Measurements from ENCODE around the gene SMAD5. TPM values are rescaled to one million over a fixed set of nuclear protein-coding genes. Genes with fewer than 3 reads are reported as not detected.
A peak's percentile ranks its signal among the peaks of the same experiment; 100 is the strongest.

Gene SMAD5
- total RNA-seq, 1 experiment from 2014 or later: 69.3 TPM

GRCh38 chr5:136132087-136132486, 558 bp upstream of the SMAD5 start:
- no CpG with 5 or more reads among the region's 6 CpGs for WGBS (ENCODE audit: extremely low coverage, insufficient read length, low lambda C conversion rate)
- H3K56ac ChIP-seq (ENCODE audit: insufficient read length, low read depth, low read length): no peak overlapping the region
- H2AK5ac ChIP-seq (ENCODE audit: insufficient read length, low read length): no peak overlapping the region

More at GRCh38 chr5:136132087-136132486, 558 bp upstream of the SMAD5 start:
- Histone ChIP-seq H3K9me3 (ENCODE audit: control insufficient read depth, low read depth, low read length) (no peaks in the 10 kb centered on the region), H2BK120ac (ENCODE audit: low read depth, low read length, poor library complexity, severe bottlenecking) (no peak overlapping the region), H3K23me2 (ENCODE audit: insufficient read length, low read depth, low read length, poor library complexity, severe bottlenecking) (peaks cover 7% of the 10 kb centered on the region), H3K4me2 (ENCODE audit: insufficient read depth, insufficient read length, low read length) (peak overlapping the region; percentile 87), H3K14ac (ENCODE audit: insufficient read depth, low read length) (no peak overlapping the region), H3K27ac (ENCODE audit: insufficient read length, low read depth, low read length) (no peak overlapping the region), H3K79me1 (ENCODE audit: insufficient read depth, low read depth, low read length, poor library complexity, severe bottlenecking) (no peaks in the 10 kb centered on the region), H4K91ac (ENCODE audit: insufficient read length, low read depth, low read length) (no peak overlapping the region), H3T11ph (ENCODE audit: low read length) (no peak overlapping the region), H3K9ac (ENCODE audit: extremely low read depth, insufficient read length, low read length) (no peak overlapping the region), H4K8ac (replicated peaks; ENCODE audit: insufficient read length, low read depth, low read length) (no peak overlapping the region), H3K18ac (ENCODE audit: insufficient read length, low read depth, low read length) (peak overlapping the region; percentile 15), H3K27me3 (ENCODE audit: insufficient read depth, low read length) (no peaks in the 10 kb centered on the region), H2BK15ac (ENCODE audit: low read depth, low read length) (no peak overlapping the region), H2BK20ac (ENCODE audit: low read depth, low read length, poor library complexity, severe bottlenecking) (no peak overlapping the region), H4K20me1 (ENCODE audit: control insufficient read depth, insufficient read depth, insufficient read length) (no peaks in the 10 kb centered on the region), H3K4me1 (ENCODE audit: insufficient read depth, low read length) (no peaks in the 10 kb centered on the region), H2BK12ac (ENCODE audit: insufficient read length, low read depth, low read length) (no peak overlapping the region), H3K79me2 (ENCODE audit: insufficient read depth, low read length) (peaks cover 20% of the 10 kb centered on the region; the same call in 1 of the 2 replicates), H2BK5ac (ENCODE audit: insufficient read length, low read length) (no peak overlapping the region), H3K23ac (ENCODE audit: insufficient read length, low read depth, low read length) (no peak overlapping the region), H3K4ac (ENCODE audit: low read depth, low read length) (no peak overlapping the region), H4K5ac (ENCODE audit: insufficient read length, low read depth, low read length) (no peak overlapping the region), H2AFZ (ENCODE audit: low read length) (no peak overlapping the region)
- no peaks in the 10 kb centered on the region; a peak in 1 of 7 replicates for H3K36me3 Mint-ChIP-seq (ENCODE audit: insufficient read depth in 1 of 3, low read depth in 3 of 3)
- TF ChIP-seq CTCF (conservative IDR thresholded peaks at IDR 0.05): no peak
- DNase-seq: no peak
- H3K27me3 Mint-ChIP-seq (ENCODE audit: low read depth): peaks cover 31% of the 10 kb centered on the region
- H3K27ac Mint-ChIP-seq: no peak overlapping the region; a peak in 1 of 7 replicates
- peaks cover 18 to 20% of the 10 kb centered on the region in 2 experiments for H3K4me1 Mint-ChIP-seq
- no peaks in the 10 kb centered on the region for H3K9me3 Mint-ChIP-seq
- peak overlapping the region; percentile 86 to 89 for H3K4me3 Mint-ChIP-seq

Measured in H9 (cell line).